BE2C (cell line): ENCODE results near the gene RPS18.

Experiments used
- DNase-seq: peaks from one replicate; pipeline ENCODE4 v3.0.0-alpha.2; 2020
- H3K27me3 ChIP-seq: fragments of 250-450 bp; sonication (Bioruptor Pico); 2 replicates; pipeline ENCODE4 v1.5.1; 2020; ENCODE audit warnings: mild to moderate bottlenecking
- H3K36me3 ChIP-seq: fragments of 250-450 bp; sonication (Bioruptor Pico); 2 replicates; pipeline ENCODE4 v1.5.1; 2020; ENCODE audit warnings: mild to moderate bottlenecking
- H3K4me1 ChIP-seq: fragments of 250-450 bp; sonication (Bioruptor Pico); 2 replicates; pipeline ENCODE4 v1.5.1; 2020
- H3K4me3 ChIP-seq: 2 replicates; pipeline ENCODE4 v1.5.1; 2011; ENCODE audit warnings: low read depth, low read length
- H3K9me3 ChIP-seq: fragments of 250-450 bp; sonication (Bioruptor Pico); 2 replicates; pipeline ENCODE4 v1.5.1; 2020
- CTCF ChIP-seq: IDR thresholded peaks from 2 replicates; pipeline ENCODE4 v1.5.1; 2012; ENCODE audit warnings: mild to moderate bottlenecking, low read depth, low read length

The RPS18 gene

GRCh38 chr6:33288921-33289783 lies 17.3 kb downstream of the RPS18 start, which contains the start of the genes PFDN6 and WDR46:
PFDN6 (plus strand) TSS chr6:33289601; CDS start chr6:33289857, 256 bp downstream.
WDR46 (minus strand) TSS chr6:33289239; CDS start chr6:33289170, 69 bp downstream.
- Histone ChIP-seq H3K36me3 (peaks cover 38% of the 10 kb centered on the region), H3K27me3 (no peaks in the 10 kb centered on the region), H3K9me3 (no peaks in the 10 kb centered on the region), H3K4me3 (peak within 1 kb of the TSS; percentile 100), H3K4me1 (no peaks in the 10 kb centered on the region; the same call in 1 of the 2 replicates)
- TF ChIP-seq CTCF, result no peak
- DNase-seq, result peak; percentile 81

- Histone ChIP-seq H3K4me1 (no peaks in the 10 kb centered on the region; the same call in 1 of the 2 replicates), H3K27me3 (no peaks in the 10 kb centered on the region), H3K9me3 (no peaks in the 10 kb centered on the region), H3K4me3 (peak overlapping the region; percentile 100), H3K36me3 (peaks cover 38% of the 10 kb centered on the region)
- no peak for TF ChIP-seq CTCF
- no peak for DNase-seq
Measured at GRCh38 chr6:33289784-33290315, 18.0 kb downstream of the RPS18 start.

GRCh38 chr6:33290459-33290858 lies 18.6 kb downstream of the RPS18 start:
- H3K36me3 ChIP-seq, result peaks cover 35% of the 10 kb centered on the region

GRCh38 chr6:33292996-33293682 lies 21.3 kb downstream of the RPS18 start:
- peaks cover 14% of the 10 kb centered on the region for H3K36me3 ChIP-seq
- H3K4me1 ChIP-seq, result no peaks in the 10 kb centered on the region; the same call in 1 of the 2 replicates
- TF ChIP-seq CTCF, result no peak
- H3K27me3 ChIP-seq, result no peaks in the 10 kb centered on the region
- no peaks in the 10 kb centered on the region for H3K9me3 ChIP-seq
- H3K4me3 ChIP-seq, result no peak overlapping the region
- no peak for DNase-seq

More at GRCh38 chr6:33290459-33290858, 18.6 kb downstream of the RPS18 start:
- Histone ChIP-seq H3K27me3 (no peaks in the 10 kb centered on the region), H3K9me3 (no peaks in the 10 kb centered on the region), H3K4me1 (no peaks in the 10 kb centered on the region; the same call in 1 of the 2 replicates), H3K4me3 (peak overlapping the region; percentile 100)
- no peak for DNase-seq
- TF ChIP-seq CTCF, result no peak

GRCh38 chr6:33294086-33294823 lies 22.4 kb downstream of the RPS18 start:
- DNase-seq, result no peak
- no peaks in the 10 kb centered on the region; the same call in 1 of the 2 replicates for H3K4me1 ChIP-seq
- H3K4me3 ChIP-seq, result no peak overlapping the region
- no peak for TF ChIP-seq CTCF
- no peaks in the 10 kb centered on the region for H3K27me3 ChIP-seq
- H3K9me3 ChIP-seq, result no peaks in the 10 kb centered on the region
- H3K36me3 ChIP-seq, result peaks cover 14% of the 10 kb centered on the region
